GM06990 (cell line): ENCODE results near the gene RPL38.

Source experiments
- DNase-seq: peaks from one replicate; pipeline ENCODE4 v3.0.0-alpha.2; 2011; ENCODE audit not compliant: insufficient read length; ENCODE audit errors: extremely low read depth
- H3K27me3 ChIP-seq: replicated peaks from 2 replicates; pipeline ENCODE4 v1.6.0; 2011; ENCODE audit warnings: low read length; ENCODE audit not compliant: control insufficient read depth, insufficient read depth
- H3K36me3 ChIP-seq: 2 replicates; pipeline ENCODE4 v1.5.1; 2011; ENCODE audit warnings: low read length; ENCODE audit not compliant: control insufficient read depth, insufficient read depth
- H3K4me3 ChIP-seq: replicated peaks from 2 replicates; pipeline ENCODE4 v1.5.1; 2011; ENCODE audit warnings: low read depth, mild to moderate bottlenecking, control low read depth, low read length
- TF ChIP-seq, protein P1 (sequence below): IDR thresholded peaks from 2 replicates; pipeline ENCODE4 v1.5.1; 2011; ENCODE audit warnings: low read length, control low read depth, mild to moderate bottlenecking, inconsistent platforms; ENCODE audit not compliant: insufficient read depth, poor library complexity, severe bottlenecking

The RPL38 gene

DNA sequence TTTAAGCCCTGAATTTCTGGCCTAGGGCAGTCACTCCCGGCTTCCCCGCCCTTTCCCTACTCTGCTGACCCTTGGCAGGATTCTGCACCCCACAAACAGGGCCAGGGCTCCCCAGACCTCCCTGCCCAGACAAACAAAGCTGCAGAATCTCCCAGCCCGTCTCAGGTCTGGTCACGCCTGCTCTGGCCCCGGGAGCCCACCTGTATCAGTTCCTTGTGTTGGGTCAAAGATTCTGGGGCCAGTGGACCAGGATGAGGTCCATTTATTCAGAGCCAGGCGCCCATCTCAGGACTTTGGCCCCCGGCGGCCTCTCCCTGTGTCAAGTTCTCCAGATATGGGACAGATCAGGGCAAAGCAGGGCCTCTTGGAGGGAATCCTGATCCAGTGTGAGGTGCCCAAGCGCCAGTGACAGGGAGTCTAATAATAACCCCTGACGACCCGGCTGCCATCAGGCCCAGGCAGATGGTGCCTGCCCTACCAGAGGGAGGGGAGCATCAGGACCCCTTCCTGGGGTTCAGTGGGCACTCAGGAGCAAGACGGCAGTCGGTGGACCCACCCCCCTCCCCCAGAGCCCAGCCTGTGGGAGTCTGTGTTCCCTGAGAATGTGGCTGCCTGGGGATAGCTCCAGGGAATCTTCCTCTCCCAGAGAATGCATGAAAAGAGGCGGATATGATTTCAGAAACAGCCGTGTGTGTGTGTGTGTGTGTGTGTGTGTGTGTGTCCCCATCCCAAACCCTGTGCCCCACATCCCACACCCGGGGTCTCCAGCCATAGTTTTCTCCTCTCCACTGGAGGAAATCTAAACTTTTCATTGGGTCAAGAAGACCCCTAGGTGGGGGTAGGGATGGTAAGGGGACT lies 11.2 kb downstream of the RPL38 start:
- Histone ChIP-seq H3K4me3 (peak overlapping the region; percentile 65), H3K36me3 (peaks cover 8% of the 10 kb centered on the region), H3K27me3 (no peaks in the 10 kb centered on the region)
- TF ChIP-seq, protein P1, sequence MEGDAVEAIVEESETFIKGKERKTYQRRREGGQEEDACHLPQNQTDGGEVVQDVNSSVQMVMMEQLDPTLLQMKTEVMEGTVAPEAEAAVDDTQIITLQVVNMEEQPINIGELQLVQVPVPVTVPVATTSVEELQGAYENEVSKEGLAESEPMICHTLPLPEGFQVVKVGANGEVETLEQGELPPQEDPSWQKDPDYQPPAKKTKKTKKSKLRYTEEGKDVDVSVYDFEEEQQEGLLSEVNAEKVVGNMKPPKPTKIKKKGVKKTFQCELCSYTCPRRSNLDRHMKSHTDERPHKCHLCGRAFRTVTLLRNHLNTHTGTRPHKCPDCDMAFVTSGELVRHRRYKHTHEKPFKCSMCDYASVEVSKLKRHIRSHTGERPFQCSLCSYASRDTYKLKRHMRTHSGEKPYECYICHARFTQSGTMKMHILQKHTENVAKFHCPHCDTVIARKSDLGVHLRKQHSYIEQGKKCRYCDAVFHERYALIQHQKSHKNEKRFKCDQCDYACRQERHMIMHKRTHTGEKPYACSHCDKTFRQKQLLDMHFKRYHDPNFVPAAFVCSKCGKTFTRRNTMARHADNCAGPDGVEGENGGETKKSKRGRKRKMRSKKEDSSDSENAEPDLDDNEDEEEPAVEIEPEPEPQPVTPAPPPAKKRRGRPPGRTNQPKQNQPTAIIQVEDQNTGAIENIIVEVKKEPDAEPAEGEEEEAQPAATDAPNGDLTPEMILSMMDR: no peak
- no peak for DNase-seq

DNA sequence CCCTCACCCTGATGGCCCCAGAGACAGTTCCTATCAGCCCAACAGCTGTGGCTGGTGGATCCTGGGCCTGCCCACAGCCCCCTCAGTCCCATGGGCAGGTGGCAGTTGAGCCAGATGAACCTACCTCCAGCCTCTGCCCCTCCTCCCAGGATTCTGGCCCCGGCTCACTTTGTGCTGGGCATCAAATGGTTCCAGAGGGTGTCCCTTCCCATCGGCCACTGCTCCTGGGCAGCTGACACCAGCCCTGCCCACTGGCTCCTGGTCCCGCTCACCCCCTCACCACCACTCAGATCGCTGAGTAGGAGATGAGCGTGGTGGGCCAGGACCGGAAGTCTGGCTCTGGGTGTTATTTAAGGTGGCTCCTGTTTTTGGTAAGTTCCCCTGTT lies 11.9 kb downstream of the RPL38 start:
- DNase-seq: no peak
- TF ChIP-seq, protein P1: no peak
- H3K4me3 ChIP-seq: no peak overlapping the region
- no peaks in the 10 kb centered on the region for H3K27me3 ChIP-seq
- H3K36me3 ChIP-seq: peaks cover 5% of the 10 kb centered on the region

DNA sequence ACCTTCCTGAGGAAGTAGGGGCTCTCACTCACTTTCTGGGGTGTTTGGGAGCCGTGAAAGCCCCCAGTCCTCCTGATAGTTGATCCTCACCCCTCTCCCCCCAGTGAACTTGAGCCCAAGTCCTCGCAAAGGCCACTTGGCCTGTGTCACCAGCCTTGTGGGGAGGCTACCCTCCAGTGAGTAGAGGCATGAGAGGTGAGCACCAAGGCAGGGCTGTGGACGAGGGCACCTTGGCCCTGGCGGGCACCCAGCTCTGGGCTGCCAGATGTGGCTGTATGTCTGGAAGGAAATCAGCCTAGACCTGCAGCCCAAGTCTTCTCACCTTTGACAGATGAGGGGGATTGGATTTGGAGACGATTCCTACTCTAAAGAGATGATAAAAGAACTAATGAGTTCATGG lies 13.0 kb downstream of the RPL38 start:
- no peaks in the 10 kb centered on the region for H3K27me3 ChIP-seq
- no peak for DNase-seq
- no peak overlapping the region for H3K4me3 ChIP-seq

DNA sequence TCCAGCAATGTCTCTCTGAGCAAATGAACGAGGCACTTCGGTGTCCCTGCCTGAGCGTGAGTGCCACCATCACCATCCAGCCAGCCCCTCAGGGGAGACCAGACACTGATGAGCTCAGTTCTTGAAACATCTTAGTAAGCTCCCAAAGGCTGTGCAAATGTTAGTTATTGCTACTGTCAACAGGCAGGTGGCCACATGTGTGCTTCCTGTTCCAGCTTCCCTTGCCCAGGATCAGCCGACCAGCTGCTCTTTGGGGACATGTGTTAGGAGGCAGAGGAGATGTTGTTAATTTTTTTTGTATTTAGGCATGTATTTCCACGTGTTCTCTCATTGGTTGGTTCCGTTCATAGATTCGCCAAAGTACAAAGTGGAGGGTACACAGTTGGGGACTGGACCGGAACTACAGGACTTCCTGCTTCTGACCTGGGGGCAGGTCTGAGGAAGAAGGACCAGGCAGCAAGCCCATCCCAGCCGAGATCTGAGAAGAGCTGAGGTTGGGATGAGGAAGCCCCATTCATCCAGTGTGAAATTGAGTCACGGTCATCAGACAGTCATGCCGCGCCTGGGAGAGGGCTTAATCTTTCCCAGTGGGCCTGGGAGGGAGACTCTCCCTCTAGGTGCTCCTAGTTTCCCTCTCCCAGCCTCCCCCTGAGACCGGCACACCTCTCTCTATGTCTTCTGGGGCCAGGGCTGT lies 13.7 kb downstream of the RPL38 start:
- TF ChIP-seq, protein P1: no peak
- Histone ChIP-seq H3K27me3 (no peaks in the 10 kb centered on the region), H3K36me3 (no peaks in the 10 kb centered on the region), H3K4me3 (no peak overlapping the region)
- no peak for DNase-seq

More for the DNA sequence above, 13.0 kb downstream of the RPL38 start:
- TF ChIP-seq, protein P1: no peak
- H3K36me3 ChIP-seq: peaks cover 2% of the 10 kb centered on the region; the same call in 1 of the 2 replicates

DNA sequence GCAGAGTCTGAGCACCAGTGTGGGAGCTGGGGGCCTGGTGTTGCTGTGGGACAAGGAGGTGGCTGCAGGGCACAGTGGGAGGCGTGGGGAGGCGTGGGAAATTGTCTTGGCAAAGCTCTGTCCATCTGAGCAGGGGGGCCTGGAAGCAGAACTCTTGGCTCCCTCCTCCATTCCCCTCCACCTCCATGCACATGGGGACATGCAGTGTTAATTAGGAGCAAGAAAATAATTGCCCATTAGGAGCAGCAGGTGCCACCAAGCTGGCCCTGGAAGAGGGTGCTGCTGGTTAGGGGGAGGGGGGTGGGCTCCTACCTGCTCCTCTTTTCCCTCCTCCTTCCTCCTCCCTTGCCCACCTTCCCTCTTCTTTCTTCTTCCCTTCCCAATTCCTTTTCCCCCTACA lies 14.4 kb downstream of the RPL38 start:
- Histone ChIP-seq H3K27me3 (no peaks in the 10 kb centered on the region), H3K4me3 (no peak overlapping the region), H3K36me3 (no peaks in the 10 kb centered on the region)
- DNase-seq: no peak
- TF ChIP-seq, protein P1: no peak
